H1 (cell line): ENCODE measurements around the gene DSCAM.

Experiments
- ATF3 ChIP-seq: IDR thresholded peaks from 2 replicates; pipeline ENCODE4 v1.6.1; 2011; ENCODE audit warnings: low read depth, mild to moderate bottlenecking, low read length; ENCODE audit not compliant: insufficient read depth
- CHD1 ChIP-seq: IDR thresholded peaks from 2 replicates; pipeline ENCODE4 v1.6.1; 2012; ENCODE audit warnings: low read depth, low read length, improper control_type of control experiment
- CTCF ChIP-seq, 3 experiments: IDR thresholded peaks; 1 replicate in 2 of 3; 2 replicates in 1 of 3; pipeline versions ENCODE4 v1.5.1 to v1.6.1; 2011; ENCODE audit warnings: low read length in 3 of 3, mild to moderate bottlenecking in 3 of 3, inconsistent platforms in 2 of 3, low read depth in 1 of 3, moderate library complexity in 1 of 3; ENCODE audit not compliant: insufficient read depth in 1 of 3; ENCODE audit errors: control extremely low read depth in 1 of 3
- EZH2 ChIP-seq: fragments of 200-600 bp; sonication (generic); IDR thresholded peaks from 2 replicates; pipeline ENCODE4 v1.7.1; 2012; ENCODE audit warnings: low read depth, mild to moderate bottlenecking, moderate library complexity, low read length, inconsistent platforms; ENCODE audit not compliant: severe bottlenecking
- GABPA ChIP-seq: IDR thresholded peaks from 2 replicates; pipeline ENCODE4 v1.6.1; 2011; ENCODE audit warnings: mild to moderate bottlenecking, low read length, moderate library complexity, borderline replicate concordance; ENCODE audit not compliant: insufficient read depth
- JUN ChIP-seq: IDR thresholded peaks from 2 replicates; pipeline ENCODE4 v1.6.1; 2011; ENCODE audit warnings: low read depth, mild to moderate bottlenecking, improper control_type of control experiment, low read length
- POLR2A ChIP-seq, 2 experiments: IDR thresholded peaks; 1 replicate in 1 of 2; 2 replicates in 1 of 2; pipeline ENCODE4 v1.6.1; 2011; ENCODE audit warnings: low read depth in 2 of 2, low read length in 2 of 2, mild to moderate bottlenecking in 2 of 2; ENCODE audit errors: control extremely low read depth in 1 of 2
- SIN3A ChIP-seq, 2 experiments: IDR thresholded peaks in 1 of 2; conservative IDR thresholded peaks in 1 of 2; 2 replicates each; pipeline ENCODE4 v1.6.1; 2011 to 2012; ENCODE audit warnings: low read length in 2 of 2, improper control_type of control experiment in 1 of 2, low read depth in 1 of 2, mild to moderate bottlenecking in 1 of 2
- SP1 ChIP-seq: IDR thresholded peaks from 2 replicates; pipeline ENCODE4 v1.6.1; 2011; ENCODE audit warnings: low read depth, low read length
- SRF ChIP-seq: IDR thresholded peaks from 2 replicates; pipeline ENCODE4 v1.6.1; 2011; ENCODE audit warnings: mild to moderate bottlenecking, low read depth, low read length, moderate library complexity
- TF ChIP-seq, protein P1 (sequence below): IDR thresholded peaks from 2 replicates; pipeline ENCODE4 v1.6.1; 2012; ENCODE audit warnings: inconsistent platforms

- TF ChIP-seq SRF, result no peak
- TF ChIP-seq CHD1, result no peak
- TF ChIP-seq JUN, result no peak
- no peak for TF ChIP-seq ATF3
- TF ChIP-seq EZH2, result no peak
- no peak for TF ChIP-seq SIN3A (conservative IDR thresholded peaks at IDR 0.05 in 1 of 2, IDR thresholded peaks at IDR 0.05 in 1 of 2; ENCODE audit: low read depth in 1 of 2, low read length in 2 of 2)
- TF ChIP-seq CTCF (IDR thresholded peaks at IDR 0.05; ENCODE audit: control extremely low read depth in 1 of 3, insufficient read depth in 1 of 3, low read depth in 1 of 3, low read length in 3 of 3), result no peak
- no peak for TF ChIP-seq POLR2A (IDR thresholded peaks at IDR 0.05; ENCODE audit: control extremely low read depth in 1 of 2, low read depth in 2 of 2, low read length in 2 of 2)
- no peak for TF ChIP-seq SP1
- no peak for TF ChIP-seq GABPA
- TF ChIP-seq, protein P1, sequence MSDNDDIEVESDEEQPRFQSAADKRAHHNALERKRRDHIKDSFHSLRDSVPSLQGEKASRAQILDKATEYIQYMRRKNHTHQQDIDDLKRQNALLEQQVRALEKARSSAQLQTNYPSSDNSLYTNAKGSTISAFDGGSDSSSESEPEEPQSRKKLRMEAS, result no peak
Measured at GRCh38 chr21:40507978-40508377, 339.0 kb downstream of the DSCAM start.
